Measurements from ENCODE around the gene DPYSL5.

The DPYSL5 gene

GRCh38 chr2:26874514-26874913 is 26.6 kb downstream of the DPYSL5 start:
- Histone ChIP-seq H3K9me3 (ENCODE audit: low read length) (no peaks in the 10 kb centered on the region), H3K36me3 (ENCODE audit: insufficient read depth, low read length) (no peaks in the 10 kb centered on the region), H2AFZ (ENCODE audit: low read length) (no peak overlapping the region), H3K27ac (ENCODE audit: low read depth, low read length, poor library complexity, severe bottlenecking) (no peak overlapping the region), H3K4me1 (ENCODE audit: insufficient read depth, low read length, severe bottlenecking) (no peaks in the 10 kb centered on the region), H4K20me1 (ENCODE audit: insufficient read depth, low read length) (no peaks in the 10 kb centered on the region), H3K4me2 (ENCODE audit: low read length) (no peak overlapping the region), H3K79me2 (ENCODE audit: insufficient read depth, low read length) (no peaks in the 10 kb centered on the region), H3F3A (ENCODE audit: insufficient read depth, low read length) (no peaks in the 10 kb centered on the region), H3K9me2 (ENCODE audit: low read depth, low read length) (no peaks in the 10 kb centered on the region), H3K27me3 (ENCODE audit: insufficient read depth, low read length) (no peaks in the 10 kb centered on the region), H3K4me3 (ENCODE audit: low read depth, low read length, poor library complexity, severe bottlenecking) (no peak overlapping the region), H3K9ac (ENCODE audit: low read length) (no peak overlapping the region)
- TF ChIP-seq EZH2 (IDR thresholded peaks at IDR 0.05; ENCODE audit: borderline replicate concordance, low read length) = no peak
- TF ChIP-seq CTCF (IDR thresholded peaks at IDR 0.05; ENCODE audit: low read length) = no peak

GRCh38 chr2:26875065-26875634 is 27.2 kb downstream of the DPYSL5 start:
- H2AFZ ChIP-seq (ENCODE audit: low read length) = no peak overlapping the region
- no peaks in the 10 kb centered on the region for H3K9me2 ChIP-seq (ENCODE audit: low read depth, low read length)
- H3K4me3 ChIP-seq (ENCODE audit: low read depth, low read length, poor library complexity, severe bottlenecking) = no peak overlapping the region
- H3K27ac ChIP-seq (ENCODE audit: low read depth, low read length, poor library complexity, severe bottlenecking) = no peak overlapping the region
- no peaks in the 10 kb centered on the region for H3F3A ChIP-seq (ENCODE audit: insufficient read depth, low read length)
- no peaks in the 10 kb centered on the region for H3K4me1 ChIP-seq (ENCODE audit: insufficient read depth, low read length, severe bottlenecking)
- no peak overlapping the region for H3K4me2 ChIP-seq (ENCODE audit: low read length)
- H3K36me3 ChIP-seq (ENCODE audit: insufficient read depth, low read length) = no peaks in the 10 kb centered on the region
- H3K9ac ChIP-seq (ENCODE audit: low read length) = no peak overlapping the region
- TF ChIP-seq EZH2 (IDR thresholded peaks at IDR 0.05; ENCODE audit: borderline replicate concordance, low read length) (no peak), CTCF (IDR thresholded peaks at IDR 0.05; ENCODE audit: low read length) (no peak)
- H4K20me1 ChIP-seq (ENCODE audit: insufficient read depth, low read length) = no peaks in the 10 kb centered on the region
- no peaks in the 10 kb centered on the region for H3K79me2 ChIP-seq (ENCODE audit: insufficient read depth, low read length)
- no peaks in the 10 kb centered on the region for H3K27me3 ChIP-seq (ENCODE audit: insufficient read depth, low read length)
- H3K9me3 ChIP-seq (ENCODE audit: low read length) = no peaks in the 10 kb centered on the region

GRCh38 chr2:26875808-26876207 is 27.9 kb downstream of the DPYSL5 start:
- Histone ChIP-seq H3K9ac (ENCODE audit: low read length) (no peak overlapping the region), H3K9me3 (ENCODE audit: low read length) (no peaks in the 10 kb centered on the region), H3K9me2 (ENCODE audit: low read depth, low read length) (no peaks in the 10 kb centered on the region), H3K27me3 (ENCODE audit: insufficient read depth, low read length) (no peaks in the 10 kb centered on the region), H4K20me1 (ENCODE audit: insufficient read depth, low read length) (no peaks in the 10 kb centered on the region), H3K4me3 (ENCODE audit: low read depth, low read length, poor library complexity, severe bottlenecking) (no peak overlapping the region), H2AFZ (ENCODE audit: low read length) (no peak overlapping the region), H3K79me2 (ENCODE audit: insufficient read depth, low read length) (no peaks in the 10 kb centered on the region), H3K27ac (ENCODE audit: low read depth, low read length, poor library complexity, severe bottlenecking) (no peak overlapping the region), H3F3A (ENCODE audit: insufficient read depth, low read length) (no peaks in the 10 kb centered on the region), H3K36me3 (ENCODE audit: insufficient read depth, low read length) (no peaks in the 10 kb centered on the region), H3K4me1 (ENCODE audit: insufficient read depth, low read length, severe bottlenecking) (no peaks in the 10 kb centered on the region), H3K4me2 (ENCODE audit: low read length) (no peak overlapping the region)
- TF ChIP-seq CTCF (IDR thresholded peaks at IDR 0.05; ENCODE audit: low read length) (no peak), EZH2 (IDR thresholded peaks at IDR 0.05; ENCODE audit: borderline replicate concordance, low read length) (no peak)
